Right renal pelvis (tissue), 4 donors: ENCODE data around the gene CMC1. TPM values are rescaled to one million over a fixed set of nuclear protein-coding genes. Genes with fewer than 3 reads are reported as not detected.
"Not testable (repeated sequence)": the region's sequence is repeated elsewhere in the genome, so short reads cannot be mapped to it uniquely, and the experiment has no call there.

Experiments
- DNase-seq, 4 donors: peaks; one replicate each; pipeline ENCODE4 v3.0.0-alpha.2; 2013; ENCODE audit warnings: low read depth in 4 of 4, low spot score in 3 of 4, missing footprints in 1 of 4
- polyA plus RNA-seq, 4 donors: library from polyadenylated mRNA; unstranded; fragments of 120-200 nt; gene quantifications; one replicate each; pipeline ENCODE4 v1.2.1, GENCODE V29; 2013; ENCODE audit not compliant: insufficient read length in 4 of 4

CMC1 gene, protein sequence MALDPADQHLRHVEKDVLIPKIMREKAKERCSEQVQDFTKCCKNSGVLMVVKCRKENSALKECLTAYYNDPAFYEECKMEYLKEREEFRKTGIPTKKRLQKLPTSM
- polyA plus RNA-seq: 10 to 100 TPM; 27.6 to 33.4 (median 29.4) TPM

DNA sequence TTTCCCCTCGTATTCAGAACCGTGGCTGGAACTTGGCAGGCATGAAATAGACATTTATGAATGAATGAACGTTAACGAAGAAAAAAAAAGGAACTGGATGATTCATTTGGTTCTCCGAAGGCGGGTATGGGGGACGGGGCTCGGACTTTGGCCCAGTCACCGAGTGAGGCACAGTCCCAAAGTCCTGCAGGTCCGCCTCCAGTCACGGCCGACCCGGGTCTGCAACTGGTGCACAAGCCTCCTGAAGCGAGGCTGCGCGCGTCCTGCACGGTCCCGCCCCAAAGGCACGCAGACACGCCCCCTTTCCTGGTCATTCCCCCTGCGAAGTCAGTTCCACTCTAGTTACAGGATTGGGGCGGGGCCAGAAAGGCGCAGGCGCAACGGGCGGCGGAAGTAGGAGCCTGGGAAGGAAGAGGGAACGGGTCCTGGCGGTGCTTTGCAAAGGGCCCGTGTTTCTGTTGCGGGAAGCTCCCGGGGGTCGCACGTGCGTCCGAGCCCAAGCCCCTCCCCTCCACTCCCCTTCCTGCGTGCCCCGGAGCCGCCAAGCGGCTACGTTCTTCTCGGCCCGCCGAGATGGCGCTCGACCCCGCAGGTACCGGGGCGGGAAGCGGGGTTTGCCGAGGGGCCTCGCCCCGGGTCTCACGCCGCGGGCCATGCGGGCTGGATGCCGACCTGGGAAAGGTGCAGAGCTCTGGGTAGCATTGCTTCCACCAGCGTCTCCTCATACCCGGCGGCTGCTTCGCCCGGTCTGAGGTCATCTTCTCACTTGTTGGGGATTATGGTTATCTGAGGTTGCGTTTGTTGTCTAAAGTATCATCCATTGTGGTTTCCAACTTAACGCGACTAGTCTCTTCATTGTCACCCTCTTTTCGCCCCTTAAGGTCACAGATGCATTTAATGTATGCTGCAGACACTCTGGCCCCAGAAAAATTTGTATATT is at the start of gene CMC1:
TSS of gene CMC1 (plus strand) at position 399 of the 940 bp plus-strand sequence. CDS start at position 574, 175 bp downstream.
- peak; percentile 87 to 93 (median 91) for DNase-seq

DNA sequence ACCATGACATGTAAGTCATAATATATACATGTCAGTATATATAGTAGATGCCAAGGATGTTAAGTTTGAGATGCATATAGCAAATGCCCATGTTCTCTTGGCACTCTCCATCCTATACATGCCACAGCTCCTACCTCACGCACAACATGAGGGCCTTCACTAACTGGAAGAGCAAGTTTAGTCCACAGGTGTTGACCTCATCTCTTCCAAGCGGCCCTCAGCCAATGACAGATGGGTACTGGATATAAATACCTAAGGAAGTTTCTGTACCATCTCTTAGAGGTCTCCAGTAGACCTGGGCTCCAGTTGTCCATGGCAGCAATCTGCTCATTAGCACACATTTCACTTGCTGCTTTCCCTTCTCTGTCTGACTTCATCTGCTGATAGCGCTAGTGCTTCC is 43.3 kb upstream of the CMC1 start:
- no peak for DNase-seq

DNA sequence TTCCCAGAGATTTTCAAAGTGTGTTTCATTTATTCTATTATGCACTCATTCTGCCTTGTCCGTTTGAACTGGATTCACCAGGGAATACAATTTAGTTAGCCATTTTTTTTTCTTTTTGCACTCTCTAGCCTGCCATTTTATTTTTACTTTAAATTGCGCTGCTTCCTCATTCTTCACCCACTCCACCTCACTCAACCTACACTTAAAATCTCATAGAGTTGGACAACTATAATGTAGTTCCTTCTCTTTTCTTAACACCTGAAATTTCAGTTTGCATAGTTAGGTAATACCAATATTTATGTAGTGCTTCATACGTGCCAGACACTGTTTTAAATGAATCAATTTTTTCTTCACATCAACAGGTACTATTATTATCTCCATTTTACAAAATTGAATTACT is 42.4 kb upstream of the CMC1 start:
- DNase-seq: no peak

DNA sequence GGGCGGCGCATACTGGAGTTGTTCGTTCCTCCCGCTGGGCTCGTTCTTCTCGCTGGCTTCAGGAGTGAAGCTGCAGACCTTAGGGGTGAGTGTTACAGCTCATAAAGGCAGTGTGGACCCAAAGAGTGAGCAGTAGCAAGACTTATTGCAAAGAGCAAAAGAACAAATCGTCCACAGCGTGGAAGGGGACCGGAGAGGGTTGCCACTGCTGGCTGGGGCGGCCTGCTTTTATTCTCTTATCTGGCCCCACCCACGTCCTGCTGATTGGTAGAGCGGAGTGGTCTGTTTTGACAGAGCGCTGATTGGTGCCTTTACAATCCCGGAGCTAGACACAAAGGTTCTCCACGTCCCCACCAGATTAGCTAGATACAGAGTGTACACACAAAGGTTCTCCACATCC is 41.8 kb upstream of the CMC1 start:
- not testable (repeated sequence) for DNase-seq

DNA sequence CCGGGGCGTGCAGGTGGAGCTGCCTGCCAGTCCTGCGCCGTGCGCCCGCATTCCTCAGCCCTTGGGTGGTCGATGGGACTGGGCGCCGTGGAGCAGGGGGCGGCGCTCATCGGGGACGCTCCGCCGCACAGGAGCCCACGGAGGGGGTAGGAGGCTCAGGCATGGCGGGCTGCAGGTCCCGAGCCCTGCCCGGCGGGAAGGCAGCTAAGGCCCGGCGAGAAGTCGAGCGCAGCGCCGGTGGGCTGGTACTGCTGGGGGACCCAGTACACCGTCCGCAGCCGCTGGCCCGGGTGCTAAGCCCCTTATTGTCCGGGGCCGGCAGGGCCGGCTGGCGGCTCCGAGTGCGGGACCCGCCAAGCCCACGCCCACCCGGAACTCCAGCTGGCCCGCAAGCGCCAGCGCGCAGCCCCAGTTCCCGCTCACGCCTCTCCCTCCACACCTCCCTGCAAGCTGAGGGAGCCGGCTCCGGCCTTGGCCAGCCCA is 41.0 kb upstream of the CMC1 start:
- not testable (repeated sequence) for DNase-seq

DNA sequence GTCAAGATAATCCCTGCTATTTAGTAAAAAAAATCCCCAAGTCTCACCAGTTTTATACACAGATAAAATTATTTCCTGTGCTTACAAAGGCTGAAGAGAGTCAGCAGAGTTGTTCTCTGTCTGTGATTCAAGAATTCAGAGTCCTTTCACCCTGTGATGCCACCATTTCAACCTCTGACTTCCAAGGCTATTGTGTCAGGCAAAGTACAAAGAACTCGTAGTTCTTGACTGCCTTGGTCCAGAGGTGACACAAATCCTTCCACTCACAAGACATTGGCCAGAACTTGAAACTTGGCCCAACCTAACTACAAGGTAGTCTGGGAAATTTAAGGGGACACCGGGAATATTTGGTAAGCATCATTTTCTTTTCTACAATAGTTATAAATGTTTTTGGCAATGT is 34.9 kb upstream of the CMC1 start:
- no peak for DNase-seq

DNA sequence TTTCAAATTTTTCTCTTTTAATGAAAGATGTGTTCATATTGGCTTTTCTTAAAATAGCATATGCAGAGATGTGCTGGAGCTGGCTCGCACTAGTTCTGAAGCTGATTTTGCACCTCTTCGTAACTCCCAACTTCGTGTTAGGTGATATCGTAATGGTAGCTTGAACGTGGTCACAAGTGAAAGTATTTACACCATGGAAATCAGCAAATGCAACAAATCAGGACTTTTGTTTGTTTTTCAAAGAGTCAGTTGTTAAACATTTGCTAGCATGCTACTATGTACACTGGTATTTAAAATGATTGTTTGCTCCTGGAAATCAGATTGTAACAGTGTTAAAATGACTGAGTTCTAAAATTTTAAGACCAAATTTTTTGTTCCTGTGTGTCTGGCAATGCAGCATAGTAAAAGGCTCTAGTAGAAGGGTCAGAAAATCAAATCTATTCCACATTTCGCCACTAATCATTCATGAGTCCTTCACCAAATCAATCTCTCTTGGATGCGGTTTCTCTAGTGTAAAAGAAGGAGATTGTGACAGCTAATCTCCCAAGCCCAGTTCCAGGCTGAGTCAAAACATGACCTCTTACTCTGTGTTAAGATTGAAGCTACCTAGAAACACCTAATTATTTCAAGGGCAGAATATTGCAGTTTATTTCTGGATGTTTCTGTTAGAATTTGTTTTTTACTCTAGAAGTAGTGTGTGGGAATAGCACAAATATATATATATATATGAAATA is 34.3 kb upstream of the CMC1 start:
- no peak for DNase-seq

DNA sequence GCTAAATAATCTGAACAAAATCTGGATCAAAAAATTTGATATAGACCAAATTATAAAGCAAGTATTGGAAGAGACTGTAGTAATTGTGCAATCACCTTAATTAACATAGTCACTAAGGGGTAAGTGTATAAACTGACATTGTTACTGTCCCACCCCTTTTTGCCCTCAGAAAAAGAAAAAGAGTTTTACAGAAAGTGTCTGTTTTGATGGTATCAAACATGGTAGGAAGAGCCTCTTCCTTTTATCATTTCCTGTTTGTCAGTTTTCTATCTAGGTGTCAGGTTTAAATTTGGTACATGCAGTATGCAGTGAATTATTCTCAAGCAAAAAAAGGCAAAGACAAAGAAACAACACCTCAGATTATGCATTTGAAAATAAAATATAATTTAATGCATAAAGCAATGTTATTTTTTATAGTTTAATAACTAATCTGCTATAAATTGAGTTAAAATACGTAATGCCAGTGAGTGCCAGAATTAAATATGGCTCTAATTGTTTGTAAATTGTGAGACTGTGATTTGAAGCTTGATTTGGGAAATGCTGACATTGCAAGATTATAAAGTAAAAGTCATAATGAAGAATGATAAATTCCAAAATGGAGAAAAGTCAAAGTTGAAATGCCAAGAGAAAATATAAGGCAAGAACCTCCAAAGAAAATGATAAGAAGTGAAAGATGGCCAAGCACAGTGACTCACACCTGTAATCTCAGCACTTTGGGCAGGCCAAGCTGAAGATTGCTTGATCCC is 30.3 kb upstream of the CMC1 start:
- DNase-seq: no peak

DNA sequence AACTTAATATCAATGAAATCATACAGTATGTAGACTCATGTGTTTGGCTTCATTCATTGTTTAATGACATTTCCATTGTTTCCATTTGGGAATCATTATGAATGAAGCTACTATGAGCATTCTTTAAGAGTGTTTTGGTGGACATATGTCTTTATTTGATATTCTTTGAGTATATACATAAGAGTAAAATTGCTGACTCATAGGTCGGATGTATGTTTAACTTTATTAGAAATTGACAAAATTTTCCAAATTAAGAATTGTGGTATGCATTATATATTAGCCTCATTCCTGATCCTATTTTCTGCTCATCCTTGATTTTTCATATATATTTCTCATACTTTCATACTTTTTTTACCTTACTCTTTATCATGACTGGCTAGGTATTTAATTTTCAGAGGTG is 28.7 kb upstream of the CMC1 start:
- no peak for DNase-seq

DNA sequence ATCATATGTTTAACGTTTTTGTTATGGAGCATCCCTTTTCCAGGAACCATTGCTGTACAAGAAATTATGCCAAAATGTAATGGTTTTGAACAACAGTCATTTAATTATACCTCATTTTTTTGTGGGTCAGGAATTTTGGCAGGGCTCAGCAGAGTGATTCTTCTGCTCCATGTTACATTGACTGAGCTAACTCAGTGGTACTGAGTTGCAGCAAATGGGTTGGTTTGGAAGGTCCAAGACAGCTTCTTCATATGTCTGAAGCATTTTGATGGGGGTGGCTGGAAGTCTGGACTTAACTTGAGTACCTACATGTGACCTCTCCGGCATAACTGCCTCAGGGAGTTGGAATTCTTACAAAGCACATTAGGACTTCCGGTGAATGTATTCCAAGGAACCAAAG is 26.0 kb upstream of the CMC1 start:
- no peak for DNase-seq

DNA sequence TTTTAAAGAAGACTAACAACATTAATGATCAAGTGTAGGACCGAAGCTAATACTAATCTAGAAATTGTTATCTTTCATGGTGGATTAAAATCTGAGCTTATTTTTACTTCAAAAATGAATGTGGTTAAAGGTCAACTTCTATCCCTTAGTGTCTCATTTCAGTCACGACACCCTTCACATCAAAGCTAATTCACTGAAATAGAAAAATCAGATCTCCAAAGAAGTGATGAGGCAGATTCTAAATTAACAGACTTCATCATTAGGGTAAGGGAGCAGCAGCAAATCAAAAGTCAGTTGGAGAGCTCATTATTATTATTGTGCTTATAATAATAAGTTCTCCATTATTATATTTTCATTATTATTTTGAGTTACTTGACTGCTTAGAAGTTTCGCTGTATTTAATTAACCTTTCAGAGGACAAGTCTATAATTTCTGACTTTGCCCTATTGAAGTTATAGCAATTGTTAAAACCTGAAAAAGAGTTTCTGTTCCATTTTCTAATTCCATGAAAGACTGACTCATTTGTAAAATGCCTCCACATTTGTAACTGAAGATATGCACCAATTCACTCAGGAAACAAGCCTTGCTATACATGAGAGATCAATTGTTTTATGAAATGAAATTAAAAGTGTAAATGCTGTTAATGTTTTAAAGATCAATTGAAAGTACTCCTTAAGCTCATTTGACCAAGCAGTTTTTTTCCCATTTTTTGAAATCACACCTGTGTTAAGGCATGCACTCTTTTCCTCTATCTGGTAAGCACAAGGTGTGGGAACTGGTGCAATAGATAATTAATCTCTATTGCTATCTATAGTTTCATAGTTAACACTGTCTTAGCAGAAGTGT is 23.1 kb upstream of the CMC1 start:
- no peak for DNase-seq

DNA sequence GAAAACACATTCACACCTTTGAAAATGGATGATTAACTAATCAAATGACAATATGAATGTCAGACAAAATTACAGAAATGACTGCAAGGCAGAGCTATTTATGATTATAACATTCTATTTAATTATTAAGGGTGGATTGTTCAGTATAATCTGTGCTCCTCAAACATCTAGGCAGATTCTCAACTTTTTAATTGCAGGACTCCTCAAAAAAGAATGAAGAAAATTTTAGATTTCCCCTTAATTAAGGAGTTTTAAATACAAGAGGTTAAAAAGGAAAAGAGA is 22.6 kb upstream of the CMC1 start:
- no peak for DNase-seq

DNA sequence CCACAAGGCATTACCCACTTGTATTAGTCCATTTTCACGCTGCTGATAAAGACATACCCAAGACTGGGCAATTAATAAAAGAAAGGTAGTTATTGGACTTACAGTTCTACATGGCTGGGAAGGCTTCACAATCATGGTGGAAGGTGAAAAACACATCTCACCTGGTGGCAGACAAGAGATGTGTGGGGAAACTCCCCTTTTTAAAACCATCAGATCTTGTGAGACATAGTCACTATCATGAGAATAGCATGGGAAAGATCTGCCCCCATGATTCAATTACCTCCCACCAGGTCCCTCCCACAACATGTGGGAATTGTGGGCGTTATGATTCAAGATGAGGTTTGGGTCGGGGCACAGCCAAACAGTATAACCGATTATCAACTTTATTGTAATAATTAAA is 17.0 kb upstream of the CMC1 start:
- DNase-seq: no peak

DNA sequence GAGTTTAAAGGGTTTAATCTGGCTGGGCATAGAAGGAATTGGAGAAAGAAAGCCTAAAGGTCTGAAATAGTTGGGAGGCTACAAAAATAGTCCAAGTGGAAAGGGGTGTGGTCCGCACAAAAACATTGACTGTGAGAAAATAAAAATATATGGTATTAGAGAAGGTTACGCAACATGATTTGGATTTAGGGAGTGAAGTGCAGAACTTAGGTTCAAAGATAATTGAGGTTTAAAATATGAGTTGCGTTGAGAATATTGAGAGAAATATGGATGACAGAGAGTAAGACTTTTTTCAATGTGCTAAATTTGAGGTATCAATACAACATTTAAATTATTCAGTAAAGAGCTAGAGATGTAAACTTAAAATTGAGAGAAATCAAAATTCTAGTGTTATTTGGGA is 15.4 kb upstream of the CMC1 start:
- no peak for DNase-seq

DNA sequence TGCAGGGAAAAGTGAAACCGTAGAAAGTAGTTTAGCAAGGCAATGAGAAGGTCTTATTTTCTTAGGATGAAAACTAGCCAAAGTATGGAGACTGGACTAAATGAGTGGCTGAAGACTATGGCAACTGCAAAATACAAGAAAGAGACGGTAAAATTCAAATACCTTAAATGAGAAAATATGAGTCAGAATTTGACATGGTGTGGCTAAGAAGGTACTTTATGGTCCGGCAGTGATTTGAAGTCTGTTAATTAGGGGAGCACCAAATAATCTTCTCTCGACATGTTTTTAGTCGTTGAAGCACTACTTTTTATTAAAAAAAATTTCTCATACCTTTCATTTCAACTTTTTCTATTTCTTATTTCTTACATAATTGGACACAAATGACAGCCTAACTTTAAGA is 12.8 kb upstream of the CMC1 start:
- no peak for DNase-seq

DNA sequence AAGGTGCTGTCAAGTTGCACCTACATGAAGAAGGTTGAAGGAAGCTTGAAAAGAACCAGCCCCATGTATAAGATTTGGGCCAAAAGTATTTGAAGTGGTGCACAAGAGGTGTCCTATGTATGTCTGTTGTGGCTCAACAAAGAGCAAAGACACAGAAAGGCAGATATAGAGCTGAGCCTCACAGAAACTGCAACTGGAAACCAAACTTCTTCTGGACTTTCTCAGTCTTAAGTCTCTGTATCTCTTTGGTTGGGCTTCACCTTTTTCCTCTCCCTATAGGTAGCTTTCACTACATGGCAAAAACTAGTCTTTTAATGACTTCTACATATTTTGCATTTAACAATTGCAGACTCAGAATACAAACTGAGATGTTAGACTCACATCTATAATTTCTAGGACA is 8.8 kb upstream of the CMC1 start:
- DNase-seq: no peak

DNA sequence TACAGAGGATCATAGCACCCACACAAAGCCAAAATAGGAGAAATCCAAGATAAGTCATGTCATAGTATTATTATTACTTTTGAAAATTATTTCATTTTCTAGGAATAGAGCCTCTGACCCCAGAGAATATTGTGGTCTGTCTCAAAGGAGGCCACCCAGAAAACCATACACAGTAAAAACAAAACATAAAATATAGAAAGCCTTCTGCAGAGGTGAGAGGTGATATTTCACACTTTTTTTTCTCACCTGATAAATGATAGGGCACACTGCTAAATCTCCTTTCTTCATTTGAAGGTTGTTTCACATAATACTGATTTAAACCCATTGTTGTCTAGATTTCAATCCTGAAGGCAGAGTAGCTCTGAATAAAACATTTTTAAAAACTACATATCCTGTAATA is 7.0 kb upstream of the CMC1 start:
- no peak for DNase-seq

DNA sequence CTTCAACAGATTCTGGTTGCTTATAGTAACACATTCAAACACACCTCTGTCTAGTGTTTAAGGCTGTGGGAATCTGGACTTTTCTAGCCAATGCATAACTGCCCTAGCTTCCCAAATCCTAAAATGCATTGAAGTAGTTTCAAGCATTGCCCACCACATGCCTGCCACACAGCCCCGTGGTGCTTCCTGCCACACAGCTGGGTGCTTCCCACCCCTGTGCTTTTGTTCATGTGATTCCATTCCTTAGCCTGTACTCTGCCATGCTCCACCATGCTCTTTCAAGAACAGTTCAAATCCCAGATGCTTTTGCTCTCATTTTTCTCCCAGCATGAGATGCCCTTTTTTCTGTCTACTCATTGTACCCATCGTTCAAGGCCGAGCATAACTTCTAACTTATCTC is 2.3 kb upstream of the CMC1 start:
- DNase-seq: no peak

DNA sequence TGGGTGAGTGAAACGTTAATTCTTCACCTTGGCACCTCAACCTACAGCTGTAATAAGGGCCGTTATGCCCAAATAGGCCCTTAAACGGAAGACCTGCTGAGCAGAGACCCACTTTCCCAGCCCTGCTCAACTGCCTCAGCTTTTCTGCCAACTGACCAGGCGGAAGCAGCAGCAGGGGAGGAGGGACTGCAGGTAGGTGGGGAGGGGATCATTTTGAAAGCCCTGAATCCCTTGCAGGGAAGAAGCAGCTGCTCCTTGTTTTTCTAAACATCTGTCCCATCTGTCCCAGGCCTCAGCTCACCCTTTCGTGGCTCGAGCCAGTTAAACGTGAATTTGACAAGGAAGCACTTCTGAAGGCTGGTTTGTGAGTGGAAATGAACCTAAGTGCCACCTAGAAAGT is 978 bp upstream of the CMC1 start:
- DNase-seq: peak in 1 of 4 donors; percentile 1

DNA sequence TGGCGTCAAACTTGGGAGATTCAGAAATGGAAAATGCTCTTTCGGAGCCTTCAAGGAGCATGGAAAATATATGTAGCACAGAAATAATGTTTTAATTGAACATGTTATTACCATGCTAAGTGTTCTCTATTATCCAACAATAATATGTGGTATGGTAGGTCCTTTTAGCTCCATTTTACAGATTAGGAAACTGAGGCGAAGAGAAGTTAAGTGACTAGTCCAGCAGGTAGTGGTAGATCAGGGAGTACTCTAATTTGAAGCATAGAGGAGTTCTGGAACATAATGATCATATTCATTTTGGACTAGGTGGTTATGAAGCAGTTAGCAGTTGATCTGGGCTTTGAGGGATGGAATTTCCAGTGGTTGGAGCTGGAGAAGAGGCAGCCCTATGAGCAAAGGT is 1.1 kb downstream of the CMC1 start:
- no peak for DNase-seq
